ENCODE data around the gene PPT1. TPM values are rescaled to one million over a fixed set of nuclear protein-coding genes. Genes with fewer than 3 reads are reported as not detected.

PPT1 gene
- total RNA-seq, 1 experiment from 2014 or later: 154 TPM

GRCh38 chr1:40024671-40025070 is 72.4 kb downstream of the PPT1 start:
- CTCF ChIA-PET: interaction anchor here (0.5 kb wide), 1 partner anchor 442 kb away, joined by 3 read pairs; no protein-coding TSS in a partner anchor
- intact Hi-C loops (cut with micrococcal nuclease; ENCODE audit: unreplicated experiment): no loop called here
- Histone ChIP-seq H4K20me1 (ENCODE audit: insufficient read depth) (no peaks in the 10 kb centered on the region), H2AFZ (no peak overlapping the region), H3K9me3 (ENCODE audit: insufficient read depth, low read depth) (no peaks in the 10 kb centered on the region), H3F3A (ENCODE audit: insufficient read depth, low read depth) (peaks cover 2% of the 10 kb centered on the region; the same call in 1 of the 2 replicates), H3K79me2 (ENCODE audit: low read depth) (no peaks in the 10 kb centered on the region), H3K9me2 (ENCODE audit: insufficient read depth) (no peaks in the 10 kb centered on the region), H3K4me1 (replicated peaks; ENCODE audit: insufficient read depth) (peaks cover 8% of the 10 kb centered on the region), H3K27me3 (ENCODE audit: insufficient read depth, low read depth) (no peaks in the 10 kb centered on the region), H3K4me3 (no peak overlapping the region), H3K36me3 (ENCODE audit: low read depth) (no peaks in the 10 kb centered on the region), H3K4me2 (no peak overlapping the region), H3K27ac (no peak overlapping the region)
- DNase-seq: peak in 1 of 2 experiments; percentile 79
- no TSS peak for BruUV-seq (replicated peaks)
- POLR2A ChIA-PET (ENCODE audit: unreplicated experiment): interaction anchor here (0.6 kb wide), 1 partner anchor 44 kb away, joined by 3 read pairs; no protein-coding TSS in a partner anchor
- TF ChIP-seq CTCF (conservative IDR thresholded peaks at IDR 0.05) (no peak), EZH2 (IDR thresholded peaks at IDR 0.05; ENCODE audit: low read depth) (no peak)

- CTCF ChIA-PET: no interaction called here
- no peak overlapping the region for H2AFZ ChIP-seq
- TF ChIP-seq EZH2 (IDR thresholded peaks at IDR 0.05; ENCODE audit: low read depth) (no peak), CTCF (conservative IDR thresholded peaks at IDR 0.05) (no peak)
- H3K36me3 ChIP-seq (ENCODE audit: low read depth): no peaks in the 10 kb centered on the region
- no peaks in the 10 kb centered on the region for H3K9me2 ChIP-seq (ENCODE audit: insufficient read depth)
- no peak overlapping the region for H3K27ac ChIP-seq
- H3K4me1 ChIP-seq (replicated peaks; ENCODE audit: insufficient read depth): peaks cover 6% of the 10 kb centered on the region; the same call in 1 of the 2 replicates
- no TSS peak for BruUV-seq (replicated peaks)
- no peaks in the 10 kb centered on the region for H3K9me3 ChIP-seq (ENCODE audit: insufficient read depth, low read depth)
- intact Hi-C loops (cut with micrococcal nuclease; ENCODE audit: unreplicated experiment): no loop called here
- POLR2A ChIA-PET (ENCODE audit: unreplicated experiment): no interaction called here
- H3K79me2 ChIP-seq (ENCODE audit: low read depth): no peaks in the 10 kb centered on the region
- no peak for DNase-seq
- H4K20me1 ChIP-seq (ENCODE audit: insufficient read depth): no peaks in the 10 kb centered on the region
- H3K27me3 ChIP-seq (ENCODE audit: insufficient read depth, low read depth): no peaks in the 10 kb centered on the region
- H3K4me3 ChIP-seq: no peak overlapping the region
- no peak overlapping the region for H3K4me2 ChIP-seq
- peaks cover 5% of the 10 kb centered on the region; the same call in 1 of the 2 replicates for H3F3A ChIP-seq (ENCODE audit: insufficient read depth, low read depth)
Observed at GRCh38 chr1:40023379-40023944, 73.6 kb downstream of the PPT1 start.

Other genes starting within 250 kb of the PPT1 start
- 36.5 and 38.5 TPM in 2 replicates for gene TRIT1, start 213.7 kb downstream of the PPT1 start, total RNA-seq (2021)
- 3.8 and 6.2 TPM in 2 replicates for gene MYCL, start 195.3 kb downstream of the PPT1 start, total RNA-seq (2021)
- gene MFSD2A, start 142.1 kb downstream of the PPT1 start, total RNA-seq (2021): 1.4 and 1.8 TPM in 2 replicates
- 322 and 354 TPM in 2 replicates for gene CAP1, start 56.5 kb downstream of the PPT1 start, total RNA-seq (2021)
- 14.2 and 15.5 TPM in 2 replicates for gene RLF, start 64.1 kb upstream of the PPT1 start, total RNA-seq (2021)
- gene TMCO2, start 150.7 kb upstream of the PPT1 start, total RNA-seq (2021): not detected in 2 replicates
- gene ZMPSTE24, start 161.0 kb upstream of the PPT1 start, total RNA-seq (2021): 36.9 and 55.8 TPM in 2 replicates
- gene COL9A2, start 220.0 kb upstream of the PPT1 start, total RNA-seq (2021): 9.3 and 13.5 TPM in 2 replicates

Data from PC-9 (cell line).